Thyroid gland (tissue), 4 donors: ENCODE data around the gene VPS8. TPM values are rescaled to one million over a fixed set of nuclear protein-coding genes. Genes with fewer than 3 reads are reported as not detected.
"Not testable (repeated sequence)": the region's sequence is repeated elsewhere in the genome, so short reads cannot be mapped to it uniquely, and the experiment has no call there.

ENCODE experiments used
- DNase-seq, 2 donors: peaks; one replicate each; pipeline ENCODE4 v3.0.0-alpha.2; 2019
- H3K27ac ChIP-seq, 3 donors: fragments of 200-600 bp; sonication (generic); 1 replicate in 2 of 3; 2 replicates in 1 of 3; pipeline ENCODE4 v1.5.1; 2016 to 2019; ENCODE audit warnings: mild to moderate bottlenecking in 1 of 3, moderate library complexity in 1 of 3
- H3K27me3 ChIP-seq: fragments of 200-600 bp; sonication (generic); one replicate; pipeline ENCODE4 v1.5.1; 2019
- H3K36me3 ChIP-seq, 2 donors: fragments of 200-600 bp; sonication (generic); one replicate each; pipeline ENCODE4 v1.5.1; 2016 to 2019
- H3K4me1 ChIP-seq, 2 donors: fragments of 200-600 bp; sonication (generic); one replicate each; pipeline ENCODE4 v1.5.1; 2017 to 2019
- H3K4me3 ChIP-seq, 3 donors: fragments of 200-600 bp; sonication (generic); replicated peaks in 1 of 3; 1 replicate in 2 of 3; 2 replicates in 1 of 3; pipeline ENCODE4 v1.5.1; 2016; ENCODE audit warnings: mild to moderate bottlenecking in 1 of 3
- H3K9me3 ChIP-seq: fragments of 200-600 bp; sonication (generic); one replicate; pipeline ENCODE4 v1.5.1; 2017
- POLR2A ChIP-seq, 2 donors: fragments of 450-650 bp; IDR thresholded peaks; one replicate each; pipeline ENCODE4 v1.6.1; 2017; ENCODE audit warnings: antibody characterized with exemption in 2 of 2, mild to moderate bottlenecking in 2 of 2, moderate library complexity in 1 of 2
- WGBS, 2 donors: methylation state at CpG; one replicate each; pipeline ENCODE4 v1.1.5; 2017; 5-methylcytosine and 5-hydroxymethylcytosine counted together
- intact Hi-C: fragments of 100-400 bp; cut with DNase I; formaldehyde crosslinking; loops from one replicate; pipeline ENCODE4 v1.15.1; 2023
- total RNA-seq, 4 donors: library from RNA; depleted of rRNA; stranded (reverse); fragments of >200 nt; gene quantifications; one replicate each; pipeline ENCODE4 v1.2.3, GENCODE V29; 2016
- TF ChIP-seq, protein P1 (sequence below), 6 experiments: fragments of 200-600 bp in 3 of 6; fragments of 450-650 bp in 3 of 6; sonication (generic) in 3 of 6; IDR thresholded peaks; one replicate each; pipeline ENCODE4 v1.5.1; 2016 to 2019; ENCODE audit warnings: antibody characterized with exemption in 6 of 6, mild to moderate bottlenecking in 2 of 6, inconsistent platforms in 1 of 6, moderate library complexity in 1 of 6

The VPS8 gene
- total RNA-seq, 4 donors from 2014 or later, result 85.6 to 171 (median 103) TPM

GRCh38 chr3:184954251-184954650, 142.3 kb downstream of the VPS8 start:
- Histone ChIP-seq H3K4me1 (no peaks in the 10 kb centered on the region), H3K36me3 (peaks cover 0 to 3% of the 10 kb centered on the region in 2 donors), H3K27me3 (no peaks in the 10 kb centered on the region), H3K27ac (no peak overlapping the region), H3K4me3 (no peak overlapping the region), H3K9me3 (no peaks in the 10 kb centered on the region)
- WGBS, 2 donors, result 96% methylated on average over 3 of the region's 3 CpGs
- no peak for DNase-seq
- intact Hi-C loops, result no loop called here
- TF ChIP-seq, protein P1, sequence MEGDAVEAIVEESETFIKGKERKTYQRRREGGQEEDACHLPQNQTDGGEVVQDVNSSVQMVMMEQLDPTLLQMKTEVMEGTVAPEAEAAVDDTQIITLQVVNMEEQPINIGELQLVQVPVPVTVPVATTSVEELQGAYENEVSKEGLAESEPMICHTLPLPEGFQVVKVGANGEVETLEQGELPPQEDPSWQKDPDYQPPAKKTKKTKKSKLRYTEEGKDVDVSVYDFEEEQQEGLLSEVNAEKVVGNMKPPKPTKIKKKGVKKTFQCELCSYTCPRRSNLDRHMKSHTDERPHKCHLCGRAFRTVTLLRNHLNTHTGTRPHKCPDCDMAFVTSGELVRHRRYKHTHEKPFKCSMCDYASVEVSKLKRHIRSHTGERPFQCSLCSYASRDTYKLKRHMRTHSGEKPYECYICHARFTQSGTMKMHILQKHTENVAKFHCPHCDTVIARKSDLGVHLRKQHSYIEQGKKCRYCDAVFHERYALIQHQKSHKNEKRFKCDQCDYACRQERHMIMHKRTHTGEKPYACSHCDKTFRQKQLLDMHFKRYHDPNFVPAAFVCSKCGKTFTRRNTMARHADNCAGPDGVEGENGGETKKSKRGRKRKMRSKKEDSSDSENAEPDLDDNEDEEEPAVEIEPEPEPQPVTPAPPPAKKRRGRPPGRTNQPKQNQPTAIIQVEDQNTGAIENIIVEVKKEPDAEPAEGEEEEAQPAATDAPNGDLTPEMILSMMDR (IDR thresholded peaks at IDR 0.05), result no peak
- TF ChIP-seq POLR2A (IDR thresholded peaks at IDR 0.05), result no peak

DNA sequence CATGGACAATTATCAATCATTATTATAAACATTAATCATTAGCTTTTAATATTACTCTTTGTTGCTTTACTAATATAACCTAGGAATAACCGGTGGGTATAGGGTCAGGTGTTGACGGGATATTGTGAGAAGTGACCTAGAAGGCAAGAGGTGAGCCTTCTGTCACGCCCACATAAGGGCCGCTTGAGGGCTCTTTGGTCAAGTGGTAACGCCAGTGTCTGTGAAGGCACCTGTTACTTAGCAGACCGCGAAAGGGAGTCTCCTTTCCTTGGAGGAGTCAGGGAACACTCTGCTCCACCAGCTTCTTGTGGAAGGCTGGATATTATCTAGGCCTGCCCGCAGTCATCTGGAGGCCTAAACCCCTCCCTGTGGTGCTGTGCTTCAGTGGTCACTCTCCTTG, 142.9 kb downstream of the VPS8 start:
- H3K4me1 ChIP-seq, H3K27ac ChIP-seq: not testable (repeated sequence)
- whole genome bisulfite sequencing, 2 donors, result 39 to 63% methylated on average over 8 of the region's 8 CpGs

DNA sequence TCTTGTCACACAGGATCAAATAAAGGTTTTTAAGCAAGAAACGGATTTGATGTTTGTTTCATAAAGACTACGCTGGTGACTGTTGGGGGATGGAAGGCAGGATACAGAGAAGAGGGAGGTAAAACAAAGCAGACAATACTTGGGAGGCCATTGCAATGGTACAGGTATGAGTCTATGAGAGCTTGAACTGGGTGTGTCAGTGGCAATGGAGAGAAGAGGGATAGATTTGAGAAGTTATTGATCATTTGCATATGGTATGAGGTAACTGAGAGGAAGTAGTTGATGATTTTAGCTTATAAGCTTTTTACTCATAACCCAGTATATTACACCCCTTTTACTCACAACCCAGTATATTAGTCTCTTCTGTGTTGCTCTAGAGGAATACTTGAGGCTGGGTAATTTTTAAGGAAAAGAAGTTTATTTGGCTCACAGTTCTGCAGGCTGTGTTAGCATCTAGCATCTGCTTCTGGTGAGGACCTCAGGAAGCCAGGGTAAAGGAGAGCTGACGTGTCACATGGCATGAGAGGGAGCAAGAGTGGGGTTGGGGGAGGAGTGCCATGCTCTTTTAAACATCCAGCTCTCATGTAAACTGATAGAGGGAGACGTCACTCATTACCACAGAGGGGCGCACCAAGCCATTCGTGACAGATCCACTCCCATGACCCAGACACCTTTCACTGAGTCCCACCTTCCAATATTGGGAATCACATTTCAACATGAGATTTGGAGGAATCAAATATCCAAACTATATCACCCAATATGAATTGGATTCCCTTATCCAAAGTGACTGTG, 153.9 kb downstream of the VPS8 start:
- Histone ChIP-seq H3K4me3 (no peak overlapping the region), H3K27me3 (no peaks in the 10 kb centered on the region), H3K36me3 (peaks cover 0 to 11% of the 10 kb centered on the region in 2 donors), H3K9me3 (no peaks in the 10 kb centered on the region), H3K27ac (no peak overlapping the region), H3K4me1 (no peaks in the 10 kb centered on the region)
- intact Hi-C loops, result no loop called here
- TF ChIP-seq POLR2A (IDR thresholded peaks at IDR 0.05), result no peak
- TF ChIP-seq, protein P1 (IDR thresholded peaks at IDR 0.05), result no peak
- 93 to 94% methylated on average over 6 of the region's 6 CpGs for WGBS, 2 donors
- DNase-seq, result no peak

More for the DNA sequence above, 142.9 kb downstream of the VPS8 start:
- peak; percentile 54 to 64 for DNase-seq
- H3K36me3 ChIP-seq, H3K4me3 ChIP-seq, H3K9me3 ChIP-seq, H3K27me3 ChIP-seq, intact Hi-C loops: not testable (repeated sequence)

DNA sequence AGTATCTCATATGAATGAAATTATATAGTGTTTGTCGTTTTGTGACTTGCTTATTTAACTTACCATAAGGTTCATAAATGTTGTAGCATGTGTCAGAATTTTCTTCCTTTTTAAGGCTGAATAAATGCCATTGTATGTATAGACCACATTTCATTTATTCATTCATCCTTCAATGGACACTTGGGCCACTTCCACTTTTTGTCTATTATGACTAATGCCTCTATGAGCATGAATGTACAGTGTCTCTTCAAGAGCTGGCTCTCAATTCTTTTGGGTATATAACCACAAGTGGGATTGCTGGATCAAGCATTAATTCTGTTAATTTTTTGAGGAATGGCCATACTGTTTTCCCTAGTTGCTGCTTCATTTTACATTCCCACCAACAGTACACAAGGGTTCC, 156.1 kb downstream of the VPS8 start:
- Histone ChIP-seq H3K4me3 (no peak overlapping the region), H3K36me3 (peaks cover 14 to 22% of the 10 kb centered on the region in 2 donors), H3K9me3 (no peaks in the 10 kb centered on the region), H3K27me3 (no peaks in the 10 kb centered on the region), H3K27ac (no peak overlapping the region), H3K4me1 (no peaks in the 10 kb centered on the region)
- DNase-seq, result no peak
- intact Hi-C loops, result no loop called here
- no peak for TF ChIP-seq POLR2A (IDR thresholded peaks at IDR 0.05)
- TF ChIP-seq, protein P1 (IDR thresholded peaks at IDR 0.05), result no peak
- WGBS, 2 donors, result 95 to 98% methylated on average over 1 of the region's 1 CpG

GRCh38 chr3:184970186-184970585, 158.2 kb downstream of the VPS8 start:
- H3K4me1 ChIP-seq, result no peaks in the 10 kb centered on the region
- H3K27ac ChIP-seq, result no peak overlapping the region
- no peak for TF ChIP-seq POLR2A (IDR thresholded peaks at IDR 0.05)
- TF ChIP-seq, protein P1 (IDR thresholded peaks at IDR 0.05), result no peak
- no peak for DNase-seq
- no peaks in the 10 kb centered on the region for H3K27me3 ChIP-seq
- H3K9me3 ChIP-seq, result no peaks in the 10 kb centered on the region
- intact Hi-C loops, result no loop called here
- 84 to 88% methylated on average over 3 of the region's 3 CpGs for WGBS, 2 donors
- H3K36me3 ChIP-seq, result peaks cover 19 to 22% of the 10 kb centered on the region in 2 donors
- H3K4me3 ChIP-seq, result no peak overlapping the region
